ENCODE results near the gene UNC5C.

The UNC5C gene

DNA sequence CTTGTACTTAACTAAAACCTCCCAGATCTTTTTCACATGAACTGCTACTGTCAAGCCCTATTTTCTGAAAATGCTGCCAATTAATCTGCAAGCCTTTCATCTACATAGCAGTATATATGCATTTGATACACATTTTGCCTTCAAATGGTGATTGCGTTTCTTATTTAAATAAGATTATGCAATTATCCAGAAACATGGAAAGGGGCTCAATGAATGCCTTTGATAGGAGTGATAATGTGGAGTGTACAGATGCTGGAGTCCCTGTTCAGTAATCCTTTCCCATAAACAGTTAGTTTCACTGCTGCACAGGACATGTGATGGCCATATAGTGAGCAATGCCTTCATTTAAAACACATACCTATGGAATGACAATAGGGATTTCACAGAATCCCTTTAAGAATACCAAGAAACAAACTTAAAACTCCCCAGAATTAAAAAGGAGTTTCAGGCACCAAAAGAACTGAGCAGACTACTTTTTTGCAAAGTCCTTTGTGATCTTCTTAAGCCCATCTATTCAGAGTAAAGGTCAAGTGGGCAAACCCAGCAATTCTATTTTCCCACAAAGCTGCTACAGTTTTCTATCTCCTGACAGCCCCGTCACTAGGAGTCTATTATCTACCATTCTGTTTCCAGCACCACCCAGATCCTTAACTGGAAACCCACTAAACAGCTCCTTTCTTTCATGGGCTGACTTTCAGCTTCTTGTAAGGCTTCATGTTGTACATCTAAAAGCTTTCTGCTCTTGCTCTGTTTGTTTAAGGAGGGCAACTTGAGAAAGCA is 120.3 kb downstream of the UNC5C start:
- TF ChIP-seq, protein P1, sequence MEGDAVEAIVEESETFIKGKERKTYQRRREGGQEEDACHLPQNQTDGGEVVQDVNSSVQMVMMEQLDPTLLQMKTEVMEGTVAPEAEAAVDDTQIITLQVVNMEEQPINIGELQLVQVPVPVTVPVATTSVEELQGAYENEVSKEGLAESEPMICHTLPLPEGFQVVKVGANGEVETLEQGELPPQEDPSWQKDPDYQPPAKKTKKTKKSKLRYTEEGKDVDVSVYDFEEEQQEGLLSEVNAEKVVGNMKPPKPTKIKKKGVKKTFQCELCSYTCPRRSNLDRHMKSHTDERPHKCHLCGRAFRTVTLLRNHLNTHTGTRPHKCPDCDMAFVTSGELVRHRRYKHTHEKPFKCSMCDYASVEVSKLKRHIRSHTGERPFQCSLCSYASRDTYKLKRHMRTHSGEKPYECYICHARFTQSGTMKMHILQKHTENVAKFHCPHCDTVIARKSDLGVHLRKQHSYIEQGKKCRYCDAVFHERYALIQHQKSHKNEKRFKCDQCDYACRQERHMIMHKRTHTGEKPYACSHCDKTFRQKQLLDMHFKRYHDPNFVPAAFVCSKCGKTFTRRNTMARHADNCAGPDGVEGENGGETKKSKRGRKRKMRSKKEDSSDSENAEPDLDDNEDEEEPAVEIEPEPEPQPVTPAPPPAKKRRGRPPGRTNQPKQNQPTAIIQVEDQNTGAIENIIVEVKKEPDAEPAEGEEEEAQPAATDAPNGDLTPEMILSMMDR (IDR thresholded peaks at IDR 0.05; ENCODE audit: extremely low read depth, insufficient read depth, missing control alignments): no peak
- no peak for DNase-seq (ENCODE audit: low spot score)
- in situ Hi-C loops (cut with MboI; ENCODE audit: low pct_unique_long_range_greater_than_20kb, low sequenced_read_pairs, unreplicated experiment): no loop called here

DNA sequence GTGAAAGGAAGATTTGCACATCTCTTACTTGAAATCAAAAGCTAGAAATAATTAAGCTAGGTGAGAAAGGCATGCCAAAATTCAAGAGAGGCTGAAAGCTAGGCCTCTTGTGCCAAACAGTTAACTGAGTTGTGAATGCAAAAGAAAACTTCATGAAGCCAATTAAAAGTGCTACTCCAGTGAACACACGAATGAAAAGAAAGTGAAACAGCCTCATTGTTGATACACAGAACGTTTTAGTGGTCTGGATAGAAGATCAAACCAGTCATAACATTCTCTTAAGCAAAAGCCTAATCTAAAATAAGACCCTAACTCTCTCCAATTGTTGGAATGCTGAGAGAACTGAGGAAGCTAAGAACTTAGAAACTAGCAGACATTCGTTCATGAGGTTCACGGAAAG is 122.3 kb downstream of the UNC5C start:
- TF ChIP-seq, protein P1 (IDR thresholded peaks at IDR 0.05; ENCODE audit: extremely low read depth, insufficient read depth, missing control alignments): no peak
- DNase-seq (ENCODE audit: low spot score): no peak
- in situ Hi-C loops (cut with MboI; ENCODE audit: low pct_unique_long_range_greater_than_20kb, low sequenced_read_pairs, unreplicated experiment): no loop called here

DNA sequence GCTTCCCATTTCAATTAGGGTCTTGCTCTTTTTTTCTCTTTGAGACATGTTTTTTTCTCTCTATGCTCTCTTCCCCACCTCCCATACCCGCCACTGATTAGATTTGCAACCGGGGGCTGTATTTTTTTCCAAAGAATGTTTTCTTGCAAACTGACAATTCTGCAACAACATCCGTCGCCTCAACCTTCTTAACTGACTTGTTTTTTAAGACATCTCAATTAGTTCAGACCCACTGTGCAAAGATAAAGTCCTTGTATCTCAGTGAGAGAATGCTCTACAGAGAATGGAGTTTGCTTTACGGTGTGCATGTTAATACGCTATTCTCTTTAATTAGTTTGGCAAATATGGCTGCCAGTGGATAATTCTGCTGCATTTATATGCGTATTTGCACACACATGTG is 126.3 kb downstream of the UNC5C start:
- in situ Hi-C loops (cut with MboI; ENCODE audit: low pct_unique_long_range_greater_than_20kb, low sequenced_read_pairs, unreplicated experiment): no loop called here
- no peak for DNase-seq (ENCODE audit: low spot score)
- TF ChIP-seq, protein P1 (IDR thresholded peaks at IDR 0.05; ENCODE audit: extremely low read depth, insufficient read depth, missing control alignments): no peak

DNA sequence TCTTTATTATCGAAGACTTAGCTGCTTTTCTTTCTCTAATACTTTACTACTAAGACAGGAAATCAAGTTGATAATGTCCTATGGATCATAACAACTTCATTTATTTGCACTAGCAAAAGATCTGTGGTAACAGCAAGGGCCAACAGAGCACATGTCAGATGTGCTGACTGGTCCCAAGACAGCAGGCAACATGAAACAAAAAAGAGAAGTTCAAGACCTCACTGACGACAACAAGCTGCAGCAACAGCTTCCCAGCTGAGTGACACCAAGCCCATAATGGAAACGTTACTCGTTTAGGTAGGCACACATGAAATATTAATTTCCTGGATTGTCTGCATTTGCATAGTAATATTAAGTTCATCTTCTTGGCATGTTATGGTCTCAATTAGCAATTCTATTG is 126.9 kb downstream of the UNC5C start:
- in situ Hi-C loops (cut with MboI; ENCODE audit: low pct_unique_long_range_greater_than_20kb, low sequenced_read_pairs, unreplicated experiment): no loop called here
- no peak for DNase-seq (ENCODE audit: low spot score)
- TF ChIP-seq, protein P1 (IDR thresholded peaks at IDR 0.05; ENCODE audit: extremely low read depth, insufficient read depth, missing control alignments): no peak

DNA sequence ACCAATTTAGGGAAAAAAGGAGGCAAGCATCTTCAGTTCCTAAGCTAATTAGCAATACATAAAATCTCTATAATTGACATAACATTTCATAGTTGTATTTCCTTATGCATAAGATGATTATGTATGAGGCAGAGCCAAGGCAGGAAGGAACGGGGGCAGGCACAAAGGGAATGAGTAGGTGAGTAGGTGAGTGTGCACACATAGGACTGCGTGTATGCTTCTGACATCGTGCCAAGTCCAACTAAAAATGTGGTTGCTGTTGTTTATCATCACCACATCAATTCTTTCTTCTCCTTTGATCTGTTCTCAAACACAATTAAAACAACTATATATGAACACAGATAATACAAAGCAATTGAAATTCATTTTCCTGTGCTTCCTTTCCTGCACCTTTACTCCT is 131.2 kb downstream of the UNC5C start:
- DNase-seq (ENCODE audit: low spot score): no peak
- in situ Hi-C loops (cut with MboI; ENCODE audit: low pct_unique_long_range_greater_than_20kb, low sequenced_read_pairs, unreplicated experiment): no loop called here
- TF ChIP-seq, protein P1 (IDR thresholded peaks at IDR 0.05; ENCODE audit: extremely low read depth, insufficient read depth, missing control alignments): no peak

DNA sequence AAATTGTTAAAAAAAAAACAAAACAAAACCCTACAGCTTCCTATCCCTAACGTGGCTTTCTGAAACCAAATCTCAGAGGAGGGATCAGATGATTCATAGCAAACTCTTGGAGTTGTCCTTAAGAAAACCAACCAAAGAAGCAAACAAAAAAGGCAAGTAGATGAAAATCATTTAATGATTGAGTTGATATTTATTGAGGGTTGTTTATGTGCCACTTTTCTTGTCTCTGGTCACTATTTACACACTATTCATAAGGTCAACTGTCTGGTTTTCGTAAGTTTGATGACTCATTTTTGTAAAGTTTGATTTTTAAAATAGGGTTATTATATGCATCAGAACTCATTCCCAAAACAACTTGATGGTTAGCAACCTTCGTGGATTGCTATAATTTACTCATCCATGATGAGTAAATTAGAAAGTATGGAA is 133.4 kb downstream of the UNC5C start:
- TF ChIP-seq, protein P1 (IDR thresholded peaks at IDR 0.05; ENCODE audit: extremely low read depth, insufficient read depth, missing control alignments): no peak
- no peak for DNase-seq (ENCODE audit: low spot score)
- in situ Hi-C loops (cut with MboI; ENCODE audit: low pct_unique_long_range_greater_than_20kb, low sequenced_read_pairs, unreplicated experiment): no loop called here

Measured in GM13977 (cell line).